Lung (tissue), 12 donors: ENCODE results near the gene BMERB1. TPM values are rescaled to one million over a fixed set of nuclear protein-coding genes. Genes with fewer than 3 reads are reported as not detected.
A peak's percentile ranks its signal among the peaks of the same experiment; 100 is the strongest.
"Not testable (repeated sequence)": the region's sequence is repeated elsewhere in the genome, so short reads cannot be mapped to it uniquely, and the experiment has no call there.

Experiments used
- ATAC-seq: fragments of 200-7000 bp; cut with Tn5 transposase; one replicate; pipeline ENCODE4 v1.9.1; 2020; ENCODE audit warnings: moderate number of reproducible peaks; ENCODE audit not compliant: insufficient read depth, low FRiP score
- DNase-seq, 3 donors: peaks; one replicate each; pipeline ENCODE4 v3.0.0-alpha.2; 2013 to 2017
- H3K27ac ChIP-seq, 2 donors: one replicate each; pipeline ENCODE4 v1.5.1; 2013; ENCODE audit warnings: mild to moderate bottlenecking in 2 of 2, moderate library complexity in 2 of 2, control low read depth in 1 of 2, inconsistent platforms in 1 of 2, low read depth in 1 of 2, low read length in 1 of 2
- H3K27me3 ChIP-seq, 3 donors: one replicate each; pipeline ENCODE4 v1.5.1; 2013; ENCODE audit warnings: low read length in 2 of 3; ENCODE audit not compliant: control insufficient read depth in 3 of 3, insufficient read depth in 3 of 3
- H3K36me3 ChIP-seq, 4 donors: one replicate each; pipeline ENCODE4 v1.5.1; 2013; ENCODE audit warnings: low read length in 4 of 4, mild to moderate bottlenecking in 1 of 4, moderate library complexity in 1 of 4; ENCODE audit not compliant: control insufficient read depth in 4 of 4, insufficient read depth in 4 of 4
- H3K4me1 ChIP-seq, 5 donors: one replicate each; pipeline ENCODE4 v1.5.1; 2013; ENCODE audit warnings: low read length in 5 of 5, mild to moderate bottlenecking in 2 of 5, moderate library complexity in 1 of 5; ENCODE audit not compliant: control insufficient read depth in 5 of 5, insufficient read depth in 5 of 5
- H3K4me3 ChIP-seq: one replicate; pipeline ENCODE4 v1.5.1; 2013; ENCODE audit warnings: mild to moderate bottlenecking, control low read depth, moderate library complexity
- H3K9ac ChIP-seq, 2 donors: one replicate each; pipeline ENCODE4 v1.5.1; 2013; ENCODE audit warnings: low read length in 2 of 2, control low read depth in 1 of 2; ENCODE audit not compliant: insufficient read depth in 1 of 2
- H3K9me3 ChIP-seq, 4 donors: one replicate each; pipeline ENCODE4 v1.5.1; 2013; ENCODE audit warnings: low read length in 3 of 4, mild to moderate bottlenecking in 1 of 4, moderate library complexity in 1 of 4; ENCODE audit not compliant: control insufficient read depth in 4 of 4, insufficient read depth in 3 of 4
- CTCF ChIP-seq: IDR thresholded peaks from 2 replicates; pipeline ENCODE4 v1.5.1; 2012; ENCODE audit warnings: mild to moderate bottlenecking; ENCODE audit errors: control extremely low read depth, extremely low read depth
- WGBS, 2 donors: extraction: QIAGEN DNeasy Blood & Tissue Kit; methylation state at CpG; one replicate each; pipeline ENCODE4 v1.1.7; 2013; 5-methylcytosine and 5-hydroxymethylcytosine counted together
- polyA plus RNA-seq, 2 donors: library from polyadenylated mRNA; stranded (reverse); fragments of 200-250 nt; gene quantifications; one replicate each; pipeline ENCODE4 v1.2.1, GENCODE V29; 2013
- total RNA-seq, 2 donors: library from RNA; depleted of rRNA in 1 of 2; stranded (reverse); fragments of >200 nt in 1 of 2; gene quantifications; one replicate each; pipeline ENCODE4 v1.2.1, GENCODE V29; 2014 to 2021
- donor health status: control.
- donor health status: control.
- donor health status: Bipolar disorder and iron deficiency.
- donor health status: healthy.
- donor health status: DM: yes; HTN: yes; CAD: no.

The BMERB1 gene
- total and polyA plus RNA-seq, 4 donors = 5.6 to 17.5 (median 7.9) TPM

DNA sequence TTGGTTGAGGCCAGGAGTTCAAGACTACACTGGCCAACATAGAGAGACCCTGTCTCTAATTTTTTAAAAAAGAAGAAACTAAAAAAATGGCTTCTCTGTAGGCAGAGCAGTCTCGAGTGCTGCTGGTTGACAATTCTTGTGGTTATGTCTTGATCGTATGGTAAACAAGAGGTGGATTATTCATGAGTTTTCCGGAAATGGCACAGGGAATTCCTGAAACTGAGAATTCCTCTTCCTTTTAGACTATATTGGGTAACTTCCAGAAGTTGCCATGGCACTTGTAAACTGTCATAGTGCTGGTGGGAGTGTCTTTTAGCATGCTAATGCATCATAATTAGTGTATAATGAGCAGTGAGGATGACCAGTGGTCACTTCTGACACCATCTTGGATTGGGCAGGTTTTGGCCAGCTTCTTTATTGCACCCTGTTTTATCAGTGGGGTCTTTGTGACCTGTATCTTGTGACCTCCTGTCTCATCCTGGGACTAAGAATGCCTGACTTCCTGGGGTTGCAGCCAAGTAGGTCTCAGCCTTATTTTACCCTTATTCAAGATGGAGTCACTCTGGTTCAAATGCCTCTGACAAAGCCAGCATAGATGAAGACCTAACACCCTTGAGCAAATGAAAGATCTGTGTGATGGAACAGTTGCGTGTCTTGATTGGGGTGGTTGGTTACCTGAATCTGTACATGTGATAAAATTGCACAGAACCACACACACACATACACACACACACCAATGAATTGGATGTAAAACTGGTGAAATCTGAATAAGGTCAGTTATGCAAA is 30.2 kb downstream of the BMERB1 start:
- 75 to 80% methylated on average over 4 of the region's 4 CpGs for WGBS, 2 donors
- no peak for TF ChIP-seq CTCF

DNA sequence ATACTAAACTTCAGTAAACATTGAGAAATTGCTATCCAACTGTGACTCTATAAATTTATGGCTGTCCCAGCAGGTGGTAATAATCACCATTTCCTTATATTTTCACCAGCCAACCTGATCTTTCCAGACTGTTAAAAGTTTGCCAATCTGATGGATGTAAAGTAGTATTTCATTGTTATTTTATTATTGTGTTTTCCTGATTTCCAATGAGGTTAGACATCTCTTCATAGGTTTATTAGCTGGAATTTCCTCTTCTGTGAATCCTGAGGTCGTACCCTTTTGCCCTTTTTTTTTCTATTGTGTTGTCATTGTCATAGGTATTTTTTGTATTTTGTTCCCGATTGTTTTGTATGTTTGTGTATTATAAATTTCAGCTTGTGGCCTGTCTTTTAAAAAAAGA is 31.7 kb downstream of the BMERB1 start:
- 70 to 83% methylated on average over 2 of the region's 2 CpGs for WGBS, 2 donors
- ATAC-seq = no peak

More for the DNA sequence above, 30.2 kb downstream of the BMERB1 start:
- DNase-seq (no peak), ATAC-seq (no peak)
- Histone ChIP-seq H3K9me3 (peaks cover 0 to 9% (median 0%) of the 10 kb centered on the region in 4 donors), H3K9ac (no peak overlapping the region), H3K27me3 (no peaks in the 10 kb centered on the region), H3K4me3 (no peak overlapping the region), H3K36me3 (no peaks in the 10 kb centered on the region), H3K27ac (no peak overlapping the region), H3K4me1 (no peaks in the 10 kb centered on the region)

DNA sequence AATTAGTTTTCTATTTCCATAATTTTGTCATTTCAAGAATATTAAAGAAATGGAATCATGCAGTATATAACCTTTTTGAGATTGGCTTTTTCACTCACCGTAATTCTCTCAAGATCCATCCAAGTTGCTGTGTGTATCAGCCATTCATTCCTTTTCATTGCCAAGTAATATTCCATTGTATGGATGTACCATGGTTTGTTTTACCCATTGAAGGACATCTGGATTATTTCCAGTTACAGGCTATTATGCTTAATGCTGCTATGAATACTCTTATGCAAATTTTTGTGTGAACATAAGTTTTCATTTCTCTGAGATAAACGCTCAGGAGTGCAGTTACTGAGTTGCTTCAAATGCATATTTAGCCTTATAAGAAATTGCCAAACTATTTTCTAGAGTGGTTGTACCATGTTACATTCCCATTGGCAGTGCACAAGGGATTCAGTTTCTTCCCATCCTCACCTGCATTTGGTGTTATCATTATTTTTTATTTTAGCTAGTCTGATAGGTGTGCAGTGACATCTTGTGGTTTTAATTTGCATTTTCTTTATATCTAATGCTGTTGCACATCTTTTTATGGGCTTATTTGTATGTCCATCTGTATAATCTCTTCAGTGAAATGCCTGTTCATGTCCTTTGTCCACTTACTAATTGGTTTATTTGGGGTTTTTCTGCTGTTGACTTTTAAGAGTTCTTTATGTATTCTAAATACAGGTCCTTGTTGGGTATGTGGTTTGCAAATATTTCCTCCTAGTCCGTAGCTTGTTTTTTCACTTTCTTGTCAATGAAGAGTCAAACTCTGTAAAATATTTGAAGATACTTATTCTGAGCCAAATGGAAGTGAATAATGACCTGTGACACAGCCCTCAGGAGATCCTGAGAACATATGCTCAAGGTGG is 32.7 kb downstream of the BMERB1 start:
- no peak overlapping the region for H3K4me3 ChIP-seq
- no peaks in the 10 kb centered on the region for H3K4me1 ChIP-seq
- 63 to 65% methylated on average over 3 of the region's 3 CpGs for WGBS, 2 donors
- no peaks in the 10 kb centered on the region for H3K27me3 ChIP-seq
- no peak for TF ChIP-seq CTCF
- no peak overlapping the region for H3K27ac ChIP-seq
- no peaks in the 10 kb centered on the region for H3K36me3 ChIP-seq
- peaks cover 0 to 9% (median 0%) of the 10 kb centered on the region in 4 donors for H3K9me3 ChIP-seq
- ATAC-seq = no peak
- H3K9ac ChIP-seq = no peak overlapping the region
- peak in 1 of 3 donors; percentile 9 for DNase-seq

More for the DNA sequence above, 31.7 kb downstream of the BMERB1 start:
- H3K9me3 ChIP-seq = peaks cover 0 to 9% (median 0%) of the 10 kb centered on the region in 4 donors
- no peak for TF ChIP-seq CTCF
- no peak overlapping the region for H3K4me3 ChIP-seq
- no peak overlapping the region for H3K27ac ChIP-seq
- DNase-seq = no peak
- H3K36me3 ChIP-seq = no peaks in the 10 kb centered on the region
- H3K9ac ChIP-seq = no peak overlapping the region
- H3K27me3 ChIP-seq = no peaks in the 10 kb centered on the region
- H3K4me1 ChIP-seq = no peaks in the 10 kb centered on the region

DNA sequence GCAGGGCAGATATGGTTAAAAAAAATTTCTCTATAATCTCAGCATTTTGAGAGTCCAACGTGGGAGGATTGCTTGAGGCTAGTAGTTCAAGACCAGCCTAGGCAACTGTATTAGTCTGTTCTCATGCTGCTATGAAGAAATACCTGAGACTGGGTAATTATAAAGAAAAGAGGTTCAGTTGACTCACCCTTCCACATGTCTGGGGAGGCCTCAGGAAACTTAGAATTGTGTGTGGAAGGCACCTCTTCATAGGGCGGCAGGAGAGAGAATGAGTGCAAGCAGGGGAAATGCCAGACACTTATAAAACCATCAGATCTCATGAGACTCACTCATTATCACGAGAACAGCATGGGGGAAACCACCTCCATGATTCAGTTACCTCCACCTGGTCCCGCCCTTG is 42.6 kb downstream of the BMERB1 start:
- not testable (repeated sequence) for H3K27ac ChIP-seq, H3K4me1 ChIP-seq, H3K4me3 ChIP-seq, H3K9me3 ChIP-seq, H3K36me3 ChIP-seq, ATAC-seq, H3K9ac ChIP-seq, H3K27me3 ChIP-seq, DNase-seq
- 86 to 92% methylated on average over 4 of the region's 4 CpGs for WGBS, 2 donors
